CD4-positive, alpha-beta T cell (primary cell): ENCODE results near the gene MPP7. TPM values are rescaled to one million over a fixed set of nuclear protein-coding genes. Genes with fewer than 3 reads are reported as not detected.
A peak's percentile ranks its signal among the peaks of the same experiment; 100 is the strongest.

Experiments
- ATAC-seq: fragments of 200-7000 bp; cut with Tn5 transposase; one replicate; pipeline ENCODE4 v1.10.0; 2022; ENCODE audit warnings: mild to moderate bottlenecking; ENCODE audit not compliant: poor library complexity
- CTCF ChIA-PET: fragments of 350-600 bp; sonication (Branson Sonifier 250); formaldehyde crosslinking; loops from one replicate; lab custom pipeline; 2021; ENCODE audit warnings: antibody characterized with exemption, inconsistent platforms; lab: Charles Lee
- POLR2A ChIA-PET: fragments of 350-600 bp; sonication (Branson Sonifier 250); formaldehyde crosslinking; loops from one replicate; lab custom pipeline; 2021; ENCODE audit warnings: antibody characterized with exemption, inconsistent platforms; lab: Charles Lee
- DNase-seq, 14 experiments: peaks; one replicate each; pipeline ENCODE4 v3.0.0-alpha.2; 2013 to 2020; ENCODE audit warnings: mixed read lengths in 2 of 14
- H3K27ac ChIP-seq, 2 donors: one replicate each; pipeline versions ENCODE4 v1.5.1 to v1.7.0; 2013; ENCODE audit warnings: low read length in 2 of 2, low read depth in 1 of 2, mild to moderate bottlenecking in 1 of 2
- H3K27me3 ChIP-seq, 2 experiments: 1 replicate in 1 of 2; 2 replicates in 1 of 2; pipeline versions ENCODE4 v1.6.1 to v1.7.0; 2013; ENCODE audit warnings: low read length in 2 of 2, control low read depth in 1 of 2, mild to moderate bottlenecking in 1 of 2, moderate library complexity in 1 of 2; ENCODE audit not compliant: insufficient read depth in 2 of 2, control insufficient read depth in 1 of 2
- H3K36me3 ChIP-seq: one replicate; pipeline ENCODE4 v1.6.1; 2013; ENCODE audit warnings: low read length, control low read depth; ENCODE audit not compliant: insufficient read depth
- H3K4me1 ChIP-seq: one replicate; pipeline ENCODE4 v1.6.1; 2013; ENCODE audit warnings: low read length, control low read depth; ENCODE audit not compliant: insufficient read depth
- H3K4me3 ChIP-seq: one replicate; pipeline ENCODE4 v1.5.1; 2013; ENCODE audit warnings: mild to moderate bottlenecking, low read length, moderate library complexity
- H3K9me3 ChIP-seq, 2 experiments: 1 replicate in 1 of 2; 2 replicates in 1 of 2; pipeline versions ENCODE4 v1.6.1 to v1.7.0; 2013; ENCODE audit warnings: low read length in 2 of 2, mild to moderate bottlenecking in 2 of 2, control low read depth in 1 of 2, moderate library complexity in 1 of 2; ENCODE audit not compliant: control insufficient read depth in 1 of 2, insufficient read depth in 1 of 2
- H3K27ac Mint-ChIP-seq: one replicate; pipeline ENCODE4 v1.8.0; 2020; ENCODE audit warnings: mixed read lengths
- H3K27me3 Mint-ChIP-seq: one replicate; pipeline ENCODE4 v1.8.0; 2021; ENCODE audit warnings: mixed read lengths
- H3K36me3 Mint-ChIP-seq: one replicate; pipeline ENCODE4 v1.8.0; 2021; ENCODE audit warnings: low read depth, mixed read lengths
- H3K4me1 Mint-ChIP-seq: one replicate; pipeline ENCODE4 v1.8.0; 2021; ENCODE audit warnings: low read depth, mixed read lengths
- H3K4me3 Mint-ChIP-seq: one replicate; pipeline ENCODE4 v1.8.0; 2020; ENCODE audit warnings: mild to moderate bottlenecking, mixed read lengths
- H3K9me3 Mint-ChIP-seq: one replicate; pipeline ENCODE4 v1.8.0; 2020; ENCODE audit warnings: mixed read lengths
- intact Hi-C, 2 experiments: fragments of 100-400 bp; cut with DNase I in 1 of 2; cut with micrococcal nuclease in 1 of 2; formaldehyde crosslinking; loops; one replicate each; pipeline versions ENCODE4 v1.15.1 to v1.9.0; 2023 to 2025; cut with DNase I, micrococcal nuclease
- total RNA-seq, 174 experiments: library from RNA in 2 of 174; stranded (reverse) in 2 of 174; gene quantifications; one replicate each; pipeline ENCODE4 v1.2.3 and lab custom pipeline; 2021 to 2026
- TF ChIP-seq, protein P1 (sequence below): fragments of 200-600 bp; IDR thresholded peaks from one replicate; pipeline ENCODE4 v1.8.0; 2022; ENCODE audit warnings: antibody characterized with exemption, mild to moderate bottlenecking

MPP7 gene
- total RNA-seq, 2 experiments from 2014 or later, result 30.4 to 32.5 TPM

DNA sequence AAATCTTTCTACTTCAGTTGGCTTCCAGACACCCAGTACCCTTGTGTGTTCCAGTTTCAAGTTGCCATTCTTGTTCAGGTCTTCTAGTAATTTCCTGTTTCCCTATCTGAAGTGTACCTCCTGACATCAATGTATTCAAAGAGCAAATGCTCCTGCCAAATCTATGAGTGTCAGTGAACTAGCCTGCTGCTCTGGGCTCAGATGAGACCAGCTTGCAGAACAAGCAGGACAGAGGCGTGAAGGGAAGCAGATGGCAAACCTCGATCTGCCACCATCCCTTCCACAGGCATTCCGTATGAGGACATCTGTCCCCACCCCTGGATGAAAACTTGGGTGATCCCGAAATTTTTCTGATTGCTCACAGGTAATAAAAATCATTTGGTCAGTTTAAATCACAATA lies 4.4 kb upstream of the MPP7 start:
- ChIA-PET POLR2A (interaction anchor here (1.1 kb wide), 1 partner anchor 11 kb away, joined by 3 read pairs; no protein-coding TSS in a partner anchor), CTCF (no interaction called here)
- no peaks in the 10 kb centered on the region for H3K27me3 Mint-ChIP-seq
- Histone ChIP-seq H3K36me3 (no peaks in the 10 kb centered on the region), H3K27me3 (no peaks in the 10 kb centered on the region), H3K9me3 (no peaks in the 10 kb centered on the region), H3K27ac (no peak overlapping the region), H3K4me3 (no peak overlapping the region), H3K4me1 (peaks cover 7% of the 10 kb centered on the region)
- peaks cover 45% of the 10 kb centered on the region for H3K4me1 Mint-ChIP-seq
- TF ChIP-seq, protein P1, sequence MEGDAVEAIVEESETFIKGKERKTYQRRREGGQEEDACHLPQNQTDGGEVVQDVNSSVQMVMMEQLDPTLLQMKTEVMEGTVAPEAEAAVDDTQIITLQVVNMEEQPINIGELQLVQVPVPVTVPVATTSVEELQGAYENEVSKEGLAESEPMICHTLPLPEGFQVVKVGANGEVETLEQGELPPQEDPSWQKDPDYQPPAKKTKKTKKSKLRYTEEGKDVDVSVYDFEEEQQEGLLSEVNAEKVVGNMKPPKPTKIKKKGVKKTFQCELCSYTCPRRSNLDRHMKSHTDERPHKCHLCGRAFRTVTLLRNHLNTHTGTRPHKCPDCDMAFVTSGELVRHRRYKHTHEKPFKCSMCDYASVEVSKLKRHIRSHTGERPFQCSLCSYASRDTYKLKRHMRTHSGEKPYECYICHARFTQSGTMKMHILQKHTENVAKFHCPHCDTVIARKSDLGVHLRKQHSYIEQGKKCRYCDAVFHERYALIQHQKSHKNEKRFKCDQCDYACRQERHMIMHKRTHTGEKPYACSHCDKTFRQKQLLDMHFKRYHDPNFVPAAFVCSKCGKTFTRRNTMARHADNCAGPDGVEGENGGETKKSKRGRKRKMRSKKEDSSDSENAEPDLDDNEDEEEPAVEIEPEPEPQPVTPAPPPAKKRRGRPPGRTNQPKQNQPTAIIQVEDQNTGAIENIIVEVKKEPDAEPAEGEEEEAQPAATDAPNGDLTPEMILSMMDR, result no peak
- H3K9me3 Mint-ChIP-seq, result no peaks in the 10 kb centered on the region
- H3K4me3 Mint-ChIP-seq, result no peak overlapping the region
- no peak overlapping the region for H3K27ac Mint-ChIP-seq
- DNase-seq (no peak), ATAC-seq (no peak)
- intact Hi-C loops, result loop anchor here in 1 of 2 experiments (10.0 kb wide), 1 partner anchor 1152 kb away; the partner anchor contains the start of genes MASTL and YME1L1
- H3K36me3 Mint-ChIP-seq, result peaks cover 6% of the 10 kb centered on the region

DNA sequence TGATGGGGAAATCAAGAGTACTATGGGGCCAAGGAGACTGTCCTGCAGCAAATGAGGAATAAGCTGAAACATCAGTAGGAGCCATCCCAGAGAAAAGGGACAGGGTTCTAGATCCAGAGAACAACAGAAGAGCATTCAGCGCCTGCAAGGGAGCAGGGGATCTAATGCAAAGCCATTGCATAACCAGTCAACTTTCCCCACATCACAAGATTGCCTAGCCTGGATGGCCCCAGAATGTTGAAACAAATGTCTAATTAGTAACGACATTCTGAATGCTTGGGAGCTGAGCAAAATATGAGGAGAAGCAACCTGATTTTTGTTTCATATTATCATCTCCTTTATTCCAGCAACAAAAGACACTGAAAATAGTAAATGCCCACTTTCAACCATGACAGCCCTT lies 2.7 kb upstream of the MPP7 start:
- no peaks in the 10 kb centered on the region for H3K36me3 ChIP-seq
- TF ChIP-seq, protein P1, result no peak
- no peak overlapping the region for H3K27ac ChIP-seq
- no peaks in the 10 kb centered on the region for H3K27me3 Mint-ChIP-seq
- H3K9me3 ChIP-seq, result no peaks in the 10 kb centered on the region
- intact Hi-C loops, result loop anchor here in 1 of 2 experiments (2.0 to 10.0 kb wide), 2 partner anchors 21 to 1151 kb away; partner anchors contain the start of genes MASTL and YME1L1
- no peak overlapping the region for H3K4me3 Mint-ChIP-seq
- H3K27me3 ChIP-seq, result no peaks in the 10 kb centered on the region
- ChIA-PET POLR2A (interaction anchor here (8.2 kb wide), 1 partner anchor 26 kb away, joined by 312 read pairs; no protein-coding TSS in a partner anchor), CTCF (interaction anchor here (0.5 kb wide), 1 partner anchor 23 kb away, joined by 7 read pairs; no protein-coding TSS in a partner anchor)
- no peak overlapping the region for H3K4me3 ChIP-seq
- peaks cover 4% of the 10 kb centered on the region for H3K36me3 Mint-ChIP-seq
- H3K9me3 Mint-ChIP-seq, result no peaks in the 10 kb centered on the region
- no peak overlapping the region for H3K27ac Mint-ChIP-seq
- H3K4me1 ChIP-seq, result peaks cover 14% of the 10 kb centered on the region
- no peak for ATAC-seq
- no peak for DNase-seq
- peaks cover 60% of the 10 kb centered on the region for H3K4me1 Mint-ChIP-seq

DNA sequence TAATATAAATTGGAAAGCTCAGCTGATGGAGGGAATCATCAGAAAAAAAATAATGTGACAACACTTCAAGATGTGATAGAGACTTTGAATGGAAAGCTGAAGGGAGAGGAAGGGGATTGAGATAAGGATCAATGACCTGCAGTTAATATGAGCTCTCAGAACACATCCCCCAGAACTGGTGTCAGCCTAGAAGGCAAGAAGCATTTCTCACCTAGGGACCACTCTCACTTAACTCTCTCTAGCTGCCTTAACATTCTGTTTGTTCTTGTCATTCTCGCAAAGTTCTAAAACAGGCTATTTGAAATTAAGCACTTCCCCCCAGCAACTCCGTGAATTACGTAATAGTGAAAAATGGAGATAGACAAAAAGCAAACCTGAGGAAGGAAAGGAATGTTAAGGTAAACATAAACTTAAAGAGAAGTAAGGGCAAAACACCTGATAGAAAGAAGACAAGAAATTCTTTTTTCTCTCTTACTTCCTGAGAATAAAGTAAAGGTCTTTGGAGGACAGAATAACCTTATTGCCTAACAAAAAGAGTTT lies 1.2 kb upstream of the MPP7 start:
- ATAC-seq, result no peak
- POLR2A ChIA-PET, result interaction anchor here (1.0 to 8.2 kb wide), 11 partner anchors 9 to 1377 kb away, joined by 3 to 312 read pairs (median 8); partner anchors contain the start of gene WAC
- Mint-ChIP-seq H3K27me3 (no peaks in the 10 kb centered on the region), H3K4me1 (peaks cover 67% of the 10 kb centered on the region), H3K4me3 (peak overlapping the region; percentile 91), H3K27ac (peak overlapping the region; percentile 90), H3K36me3 (peaks cover 8% of the 10 kb centered on the region), H3K9me3 (no peaks in the 10 kb centered on the region)
- intact Hi-C loops, result loop anchor here (2.0 to 10.0 kb wide), 4 partner anchors 23 to 1149 kb away; partner anchors contain the start of genes MASTL (in 1 of the 2) and YME1L1 (in 1 of the 2)
- Histone ChIP-seq H3K4me1 (peaks cover 20% of the 10 kb centered on the region), H3K4me3 (no peak overlapping the region), H3K27me3 (no peaks in the 10 kb centered on the region), H3K27ac (no peak overlapping the region), H3K9me3 (no peaks in the 10 kb centered on the region), H3K36me3 (no peaks in the 10 kb centered on the region)
- no peak for DNase-seq
- TF ChIP-seq, protein P1, result no peak
- CTCF ChIA-PET, result interaction anchor here (0.9 to 4.6 kb wide), 6 partner anchors 17 to 800 kb away, joined by 3 to 68 read pairs (median 6); partner anchors contain the start of gene RAB18
